ENCODE results near the gene NAT10. TPM values are rescaled to one million over a fixed set of nuclear protein-coding genes. Genes with fewer than 3 reads are reported as not detected.

NAT10 gene
- polyA plus RNA-seq, 2 donors, result 21.9 to 24.0 TPM

DNA sequence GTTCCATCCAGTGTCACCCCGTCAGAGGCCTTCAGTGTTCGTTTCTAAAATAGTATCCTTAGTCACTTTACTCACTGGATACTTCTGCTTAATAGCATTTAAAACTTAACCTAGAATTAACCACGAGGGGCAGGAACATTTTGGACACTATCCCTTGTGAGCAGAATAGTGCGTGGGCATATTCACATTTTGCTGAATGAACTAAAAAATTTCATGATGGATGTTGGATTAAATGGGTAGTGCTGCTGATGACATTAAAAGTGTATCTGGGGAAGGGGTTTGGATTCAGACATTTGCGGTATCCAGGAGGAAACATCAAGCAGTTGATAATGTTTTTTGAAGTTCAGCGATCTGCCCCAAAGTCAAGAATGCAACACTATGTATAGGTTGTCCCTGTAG, 750 bp upstream of the NAT10 start:
- Histone ChIP-seq H3K36me3 (ENCODE audit: control insufficient read depth in 2 of 2, insufficient read depth in 2 of 2, low read length in 1 of 2) (peaks cover 0 to 4% of the 10 kb centered on the region in 2 donors), H3K27me3 (ENCODE audit: control insufficient read depth in 1 of 2, insufficient read depth in 2 of 2, low read length in 2 of 2) (no peaks in the 10 kb centered on the region), H3K4me3 (ENCODE audit: low read depth in 1 of 2, low read length in 2 of 2) (peak overlapping the region; percentile 86 to 98), H3K4me1 (ENCODE audit: control insufficient read depth in 2 of 2, insufficient read depth in 2 of 2, low read length in 1 of 2) (no peaks in the 10 kb centered on the region), H3K9me3 (ENCODE audit: control insufficient read depth in 2 of 2, insufficient read depth in 1 of 2, low read depth in 1 of 2, low read length in 1 of 2) (no peaks in the 10 kb centered on the region), H3K27ac (ENCODE audit: low read depth in 2 of 2, low read length in 1 of 2) (peak overlapping the region; percentile 70 to 99)
- WGBS, 2 donors, result 23% methylated on average over 6 of the region's 6 CpGs

DNA sequence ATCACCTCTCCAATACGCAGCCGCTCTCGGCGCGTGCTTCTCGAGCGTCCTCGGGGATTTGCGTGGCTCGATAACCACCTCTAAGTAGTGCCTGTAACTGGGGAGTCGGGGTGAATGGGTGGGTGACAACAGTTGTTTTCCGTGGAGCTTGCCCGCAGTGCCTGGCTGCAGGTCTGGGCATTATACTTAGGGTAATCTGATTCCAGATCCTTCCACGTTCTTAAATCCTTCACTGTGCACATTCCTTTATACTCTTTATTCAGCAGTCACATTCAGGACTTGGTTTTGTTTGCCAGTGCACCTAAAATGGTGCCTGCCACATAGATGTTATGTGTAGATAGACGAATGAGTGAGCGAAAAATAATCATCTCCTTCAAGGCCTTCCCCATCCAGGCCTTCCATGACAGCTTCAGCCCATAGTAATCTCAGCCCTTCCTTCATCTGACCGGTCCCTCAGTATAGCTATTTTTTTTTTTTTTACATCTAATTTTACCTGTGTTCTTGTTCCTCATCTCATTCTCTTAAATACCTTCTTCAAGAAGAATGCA, 602 bp downstream of the NAT10 start:
- H3K36me3 ChIP-seq (ENCODE audit: control insufficient read depth in 2 of 2, insufficient read depth in 2 of 2, low read length in 1 of 2), result peaks cover 0 to 8% of the 10 kb centered on the region in 2 donors

DNA sequence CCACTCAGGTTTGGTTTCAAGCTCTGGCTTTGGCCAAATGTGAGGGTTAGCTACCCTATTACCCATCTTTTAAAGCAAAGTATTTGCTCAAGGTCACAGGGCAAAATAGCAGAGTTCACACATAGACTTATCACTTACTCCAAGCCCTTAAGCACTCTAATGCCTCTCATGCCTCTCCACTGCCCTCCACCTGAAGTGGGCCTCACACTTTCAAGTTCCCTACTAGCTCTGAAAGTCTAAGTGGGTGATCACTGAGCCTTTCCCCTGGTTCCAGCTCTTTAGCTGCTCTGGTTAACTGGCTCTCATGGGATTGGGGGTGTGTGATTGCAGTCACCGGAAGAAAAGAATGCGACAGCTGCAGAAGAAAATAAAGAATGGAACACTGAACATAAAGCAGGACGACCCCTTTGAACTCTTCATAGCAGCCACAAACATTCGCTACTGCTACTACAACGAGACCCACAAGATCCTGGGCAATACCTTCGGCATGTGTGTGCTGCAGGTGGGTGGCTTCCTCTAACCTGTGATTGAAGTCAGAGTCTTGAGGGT, 6.4 kb downstream of the NAT10 start:
- Histone ChIP-seq H3K27me3 (ENCODE audit: control insufficient read depth in 1 of 2, insufficient read depth in 2 of 2, low read length in 2 of 2) (no peaks in the 10 kb centered on the region), H3K4me3 (ENCODE audit: low read depth in 1 of 2, low read length in 2 of 2) (no peak overlapping the region), H3K9me3 (ENCODE audit: control insufficient read depth in 2 of 2, insufficient read depth in 1 of 2, low read depth in 1 of 2, low read length in 1 of 2) (no peaks in the 10 kb centered on the region), H3K36me3 (ENCODE audit: control insufficient read depth in 2 of 2, insufficient read depth in 2 of 2, low read length in 1 of 2) (peaks cover 21 to 33% of the 10 kb centered on the region in 2 donors), H3K27ac (ENCODE audit: low read depth in 2 of 2, low read length in 1 of 2) (no peak overlapping the region), H3K4me1 (ENCODE audit: control insufficient read depth in 2 of 2, insufficient read depth in 2 of 2, low read length in 1 of 2) (no peaks in the 10 kb centered on the region)
- WGBS, 2 donors, result 95 to 98% methylated on average over 6 of the region's 6 CpGs

More for the DNA sequence above, 602 bp downstream of the NAT10 start:
- Histone ChIP-seq H3K27ac (ENCODE audit: low read depth in 2 of 2, low read length in 1 of 2) (peak overlapping the region; percentile 48 to 99), H3K4me1 (ENCODE audit: control insufficient read depth in 2 of 2, insufficient read depth in 2 of 2, low read length in 1 of 2) (no peaks in the 10 kb centered on the region), H3K4me3 (ENCODE audit: low read depth in 1 of 2, low read length in 2 of 2) (peak overlapping the region; percentile 86 to 98), H3K9me3 (ENCODE audit: control insufficient read depth in 2 of 2, insufficient read depth in 1 of 2, low read depth in 1 of 2, low read length in 1 of 2) (no peaks in the 10 kb centered on the region), H3K27me3 (ENCODE audit: control insufficient read depth in 1 of 2, insufficient read depth in 2 of 2, low read length in 2 of 2) (no peaks in the 10 kb centered on the region)
- WGBS, 2 donors, result 0 to 2% methylated on average over 17 of the region's 17 CpGs

DNA sequence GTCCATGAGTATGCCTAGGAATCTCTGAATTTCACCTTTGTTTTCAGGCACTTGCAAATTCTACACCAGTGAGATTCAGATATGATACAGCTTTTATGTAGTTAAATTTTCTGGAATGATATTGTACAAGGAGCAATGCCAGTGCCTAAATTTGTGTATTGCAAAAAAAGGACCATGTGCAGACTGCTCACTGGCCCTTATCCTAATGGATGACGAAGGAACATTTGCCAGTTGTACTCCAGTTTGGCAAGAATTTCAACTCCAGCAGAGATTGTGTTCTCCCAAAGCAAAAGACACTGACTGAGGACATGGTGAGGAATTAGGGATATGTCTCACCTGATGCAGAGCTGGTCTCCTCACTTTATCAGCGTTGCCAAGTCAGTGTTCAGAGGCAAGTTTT, 8.6 kb downstream of the NAT10 start:
- Histone ChIP-seq H3K4me3 (ENCODE audit: low read depth in 1 of 2, low read length in 2 of 2) (no peak overlapping the region), H3K4me1 (ENCODE audit: control insufficient read depth in 2 of 2, insufficient read depth in 2 of 2, low read length in 1 of 2) (no peaks in the 10 kb centered on the region), H3K27me3 (ENCODE audit: control insufficient read depth in 1 of 2, insufficient read depth in 2 of 2, low read length in 2 of 2) (no peaks in the 10 kb centered on the region), H3K27ac (ENCODE audit: low read depth in 2 of 2, low read length in 1 of 2) (no peak overlapping the region), H3K36me3 (ENCODE audit: control insufficient read depth in 2 of 2, insufficient read depth in 2 of 2, low read length in 1 of 2) (peaks cover 26 to 40% of the 10 kb centered on the region in 2 donors), H3K9me3 (ENCODE audit: control insufficient read depth in 2 of 2, insufficient read depth in 1 of 2, low read depth in 1 of 2, low read length in 1 of 2) (no peaks in the 10 kb centered on the region)
- 94 to 100% methylated on average over 2 of the region's 2 CpGs for WGBS, 2 donors

DNA sequence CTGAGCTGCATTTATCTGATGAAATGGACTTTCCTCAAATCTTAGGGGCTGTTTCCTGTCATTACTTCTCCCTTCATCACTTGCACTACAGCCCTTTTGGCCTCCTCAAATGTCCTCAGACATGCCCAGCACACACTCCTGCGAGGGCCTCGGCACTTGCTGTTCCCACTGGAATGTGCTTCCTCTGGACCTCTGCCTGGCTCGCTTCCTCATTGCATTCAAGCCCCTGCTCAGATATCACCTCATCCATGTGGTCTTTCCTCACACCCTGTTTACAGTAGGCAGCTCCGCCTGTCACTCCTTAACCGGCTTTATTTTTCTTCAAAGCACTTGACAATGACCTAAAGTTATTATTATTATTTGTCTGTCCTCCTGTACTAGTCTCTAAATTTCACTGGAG, 9.0 kb downstream of the NAT10 start:
- H3K9me3 ChIP-seq (ENCODE audit: control insufficient read depth in 2 of 2, insufficient read depth in 1 of 2, low read depth in 1 of 2, low read length in 1 of 2), result no peaks in the 10 kb centered on the region
- no peaks in the 10 kb centered on the region for H3K4me1 ChIP-seq (ENCODE audit: control insufficient read depth in 2 of 2, insufficient read depth in 2 of 2, low read length in 1 of 2)
- WGBS, 2 donors, result 91 to 95% methylated on average over 5 of the region's 5 CpGs
- peaks cover 26 to 41% of the 10 kb centered on the region in 2 donors for H3K36me3 ChIP-seq (ENCODE audit: control insufficient read depth in 2 of 2, insufficient read depth in 2 of 2, low read length in 1 of 2)
- H3K4me3 ChIP-seq (ENCODE audit: low read depth in 1 of 2, low read length in 2 of 2), result no peak overlapping the region
- H3K27ac ChIP-seq (ENCODE audit: low read depth in 2 of 2, low read length in 1 of 2), result no peak overlapping the region
- no peaks in the 10 kb centered on the region for H3K27me3 ChIP-seq (ENCODE audit: control insufficient read depth in 1 of 2, insufficient read depth in 2 of 2, low read length in 2 of 2)

DNA sequence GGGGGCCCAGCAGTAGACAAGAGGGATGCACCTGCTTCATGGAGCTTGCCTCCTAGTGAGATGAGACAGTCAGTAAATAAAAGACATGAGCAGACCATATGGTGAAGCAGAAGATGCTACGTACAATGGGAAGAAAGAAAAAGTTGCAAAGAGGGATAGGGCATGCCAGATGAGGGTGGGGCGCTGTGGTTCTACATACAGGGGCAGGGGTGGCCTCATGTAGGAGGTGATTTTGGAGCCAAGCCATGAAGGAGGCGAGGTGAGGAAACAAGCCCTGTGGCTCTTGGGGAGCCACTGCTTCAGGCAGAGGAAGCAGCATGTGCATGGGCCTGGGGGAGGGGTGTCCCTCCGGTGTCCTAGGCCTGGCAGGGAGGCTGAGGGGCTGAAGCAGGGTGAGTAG, 15.2 kb downstream of the NAT10 start:
- no peak overlapping the region for H3K27ac ChIP-seq (ENCODE audit: low read depth in 2 of 2, low read length in 1 of 2)
- H3K27me3 ChIP-seq (ENCODE audit: control insufficient read depth in 1 of 2, insufficient read depth in 2 of 2, low read length in 2 of 2), result no peaks in the 10 kb centered on the region
- H3K4me3 ChIP-seq (ENCODE audit: low read depth in 1 of 2, low read length in 2 of 2), result no peak overlapping the region
- H3K9me3 ChIP-seq (ENCODE audit: control insufficient read depth in 2 of 2, insufficient read depth in 1 of 2, low read depth in 1 of 2, low read length in 1 of 2), result no peaks in the 10 kb centered on the region
- peaks cover 27 to 40% of the 10 kb centered on the region in 2 donors for H3K36me3 ChIP-seq (ENCODE audit: control insufficient read depth in 2 of 2, insufficient read depth in 2 of 2, low read length in 1 of 2)
- WGBS, 2 donors, result 94 to 96% methylated on average over 4 of the region's 4 CpGs
- no peaks in the 10 kb centered on the region for H3K4me1 ChIP-seq (ENCODE audit: control insufficient read depth in 2 of 2, insufficient read depth in 2 of 2, low read length in 1 of 2)

DNA sequence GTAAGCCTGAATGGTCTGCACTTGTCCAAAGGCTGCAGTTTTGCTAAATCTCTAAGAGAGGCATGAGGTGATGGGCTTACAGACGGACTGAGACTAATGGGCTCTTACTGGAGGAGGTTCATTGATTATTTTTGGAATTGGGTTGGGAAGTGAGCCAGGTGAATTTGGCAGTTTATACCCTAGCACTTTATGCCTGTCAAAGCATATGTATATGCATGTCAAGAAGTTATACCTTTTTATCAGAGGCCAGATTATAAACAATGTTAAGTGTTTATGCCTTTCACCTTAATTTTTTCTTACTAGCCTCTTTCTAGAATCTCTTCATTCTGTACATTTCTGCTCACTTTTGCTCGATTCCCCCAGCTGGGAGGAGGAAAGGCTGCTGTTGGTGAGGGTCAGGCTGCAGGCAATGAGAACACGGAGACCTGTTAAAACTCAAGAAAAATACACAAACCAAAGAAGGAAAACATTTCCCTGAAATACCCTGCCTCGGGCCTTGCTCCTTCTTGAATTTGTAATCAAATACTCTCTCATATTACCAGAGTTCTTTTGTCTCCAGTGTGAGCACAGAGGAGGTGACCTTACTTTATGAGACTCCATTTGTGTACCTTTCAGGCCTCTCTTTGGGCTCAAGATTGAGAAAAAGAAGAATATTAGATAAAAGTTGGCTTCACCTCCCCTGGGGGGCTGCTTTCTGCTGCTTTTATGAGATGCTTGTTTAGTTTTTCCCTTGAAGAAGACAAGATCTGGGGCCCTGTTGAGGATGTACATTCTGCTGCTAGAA, 19.6 kb downstream of the NAT10 start:
- Histone ChIP-seq H3K36me3 (ENCODE audit: control insufficient read depth in 2 of 2, insufficient read depth in 2 of 2, low read length in 1 of 2) (peaks cover 19 to 33% of the 10 kb centered on the region in 2 donors), H3K9me3 (ENCODE audit: control insufficient read depth in 2 of 2, insufficient read depth in 1 of 2, low read depth in 1 of 2, low read length in 1 of 2) (no peaks in the 10 kb centered on the region), H3K27me3 (ENCODE audit: control insufficient read depth in 1 of 2, insufficient read depth in 2 of 2, low read length in 2 of 2) (no peaks in the 10 kb centered on the region), H3K27ac (ENCODE audit: low read depth in 2 of 2, low read length in 1 of 2) (no peak overlapping the region), H3K4me3 (ENCODE audit: low read depth in 1 of 2, low read length in 2 of 2) (no peak overlapping the region), H3K4me1 (ENCODE audit: control insufficient read depth in 2 of 2, insufficient read depth in 2 of 2, low read length in 1 of 2) (no peaks in the 10 kb centered on the region)
- WGBS, 2 donors, result 69 to 70% methylated on average over 4 of the region's 4 CpGs

DNA sequence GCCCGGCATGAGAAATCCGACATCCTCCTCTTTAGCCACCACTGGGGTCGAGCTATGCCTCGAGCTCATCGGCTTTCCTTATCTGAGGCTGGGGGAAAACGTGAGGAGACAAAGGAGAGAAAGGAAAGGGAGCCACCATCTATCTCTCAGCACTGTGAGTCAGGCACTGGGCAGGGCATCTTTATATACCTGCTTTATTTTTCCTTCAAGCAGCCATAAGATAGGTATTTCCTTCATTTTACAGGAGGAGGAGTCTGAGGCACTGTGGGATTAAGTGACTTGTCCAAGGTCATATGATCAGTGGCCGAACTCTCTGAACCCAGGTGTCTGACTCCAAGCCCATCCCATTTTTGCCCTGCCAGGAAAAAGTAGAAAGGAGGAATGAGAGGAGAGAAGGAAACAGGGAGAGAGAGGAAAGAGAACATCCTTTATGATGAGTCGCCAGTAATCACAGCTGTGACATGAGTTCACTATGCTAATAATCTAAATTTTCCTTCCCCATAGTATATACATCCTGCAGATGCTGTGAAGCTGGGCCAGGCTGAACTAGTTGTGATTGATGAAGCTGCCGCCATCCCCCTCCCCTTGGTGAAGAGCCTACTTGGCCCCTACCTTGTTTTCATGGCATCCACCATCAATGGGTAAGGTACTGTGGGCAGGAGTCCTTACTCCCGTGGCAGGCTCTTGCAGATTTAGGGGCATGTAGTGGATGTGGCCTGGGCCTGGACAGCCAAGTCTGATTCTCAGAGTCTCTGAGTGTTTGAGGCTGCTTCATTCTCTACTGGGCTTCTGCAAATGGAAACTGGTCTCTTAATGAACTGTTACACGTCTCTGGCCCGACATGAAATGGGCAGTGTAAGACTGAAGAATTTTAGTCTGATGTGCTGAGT, 21.8 kb downstream of the NAT10 start:
- no peaks in the 10 kb centered on the region for H3K27me3 ChIP-seq (ENCODE audit: control insufficient read depth in 1 of 2, insufficient read depth in 2 of 2, low read length in 2 of 2)
- no peaks in the 10 kb centered on the region for H3K4me1 ChIP-seq (ENCODE audit: control insufficient read depth in 2 of 2, insufficient read depth in 2 of 2, low read length in 1 of 2)
- WGBS, 2 donors, result 88% methylated on average over 12 of the region's 12 CpGs
- no peaks in the 10 kb centered on the region for H3K9me3 ChIP-seq (ENCODE audit: control insufficient read depth in 2 of 2, insufficient read depth in 1 of 2, low read depth in 1 of 2, low read length in 1 of 2)
- no peak overlapping the region for H3K4me3 ChIP-seq (ENCODE audit: low read depth in 1 of 2, low read length in 2 of 2)
- peaks cover 17 to 28% of the 10 kb centered on the region in 2 donors for H3K36me3 ChIP-seq (ENCODE audit: control insufficient read depth in 2 of 2, insufficient read depth in 2 of 2, low read length in 1 of 2)
- no peak overlapping the region for H3K27ac ChIP-seq (ENCODE audit: low read depth in 2 of 2, low read length in 1 of 2)

DNA sequence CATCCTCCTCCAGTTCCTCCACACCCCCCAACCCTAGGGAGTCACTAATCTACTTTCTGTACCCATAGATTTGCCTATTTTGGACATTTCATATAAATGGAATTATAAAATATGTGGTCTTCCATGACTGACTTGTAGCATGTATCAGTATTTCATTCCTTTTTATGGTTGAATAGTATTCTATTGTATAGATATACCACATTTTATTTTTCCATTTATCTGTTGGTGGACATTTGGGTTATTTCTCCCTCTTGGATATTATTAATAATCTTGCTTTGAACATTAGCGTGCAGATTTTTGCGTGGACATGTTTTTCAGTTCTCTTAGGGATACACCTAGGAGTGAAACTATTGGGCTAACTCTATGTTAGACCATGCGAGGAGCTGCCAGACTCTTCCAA, 23.4 kb downstream of the NAT10 start:
- Histone ChIP-seq H3K27me3 (ENCODE audit: control insufficient read depth in 1 of 2, insufficient read depth in 2 of 2, low read length in 2 of 2) (no peaks in the 10 kb centered on the region), H3K36me3 (ENCODE audit: control insufficient read depth in 2 of 2, insufficient read depth in 2 of 2, low read length in 1 of 2) (peaks cover 7 to 23% of the 10 kb centered on the region in 2 donors), H3K4me3 (ENCODE audit: low read depth in 1 of 2, low read length in 2 of 2) (no peak overlapping the region), H3K4me1 (ENCODE audit: control insufficient read depth in 2 of 2, insufficient read depth in 2 of 2, low read length in 1 of 2) (no peaks in the 10 kb centered on the region), H3K27ac (ENCODE audit: low read depth in 2 of 2, low read length in 1 of 2) (no peak overlapping the region), H3K9me3 (ENCODE audit: control insufficient read depth in 2 of 2, insufficient read depth in 1 of 2, low read depth in 1 of 2, low read length in 1 of 2) (no peaks in the 10 kb centered on the region)
- 96% methylated on average over 3 of the region's 3 CpGs for WGBS, 2 donors

Measured in esophagus (tissue), 2 donors.